ENCODE results near the gene LPIN3. TPM values are rescaled to one million over a fixed set of nuclear protein-coding genes. Genes with fewer than 3 reads are reported as not detected.

Gene LPIN3
- total and polyA plus RNA-seq, 2 of the 4 experiments (the other 2 are of a cell fraction), result 2.3 to 8.3 TPM

- no TSS peak for BruUV-seq (replicated peaks)
- no peak for TF ChIP-seq ELK1 (IDR thresholded peaks at IDR 0.05; ENCODE audit: borderline replicate concordance, low read depth, low read length)
- TF ChIP-seq USF2 (IDR thresholded peaks at IDR 0.05; ENCODE audit: low read depth, low read length), result no peak
- TF ChIP-seq MXI1 (IDR thresholded peaks at IDR 0.05; ENCODE audit: borderline replicate concordance, low read depth, low read length), result peak; percentile 87; the same call in 1 of the 2 replicates
- TF ChIP-seq CTCF (conservative IDR thresholded peaks at IDR 0.05; ENCODE audit: low read depth, low read length), result no peak
- peak; percentile 35; the same call in 1 of the 2 replicates for TF ChIP-seq CEBPB (IDR thresholded peaks at IDR 0.05; ENCODE audit: low read depth, low read length)
- no peak for TF ChIP-seq MAFK (IDR thresholded peaks at IDR 0.05; ENCODE audit: low read depth, low read length)
- no peak for TF ChIP-seq NFE2L2 (IDR thresholded peaks at IDR 0.05; ENCODE audit: low read depth, low read length)
- TF ChIP-seq RCOR1 (IDR thresholded peaks at IDR 0.05; ENCODE audit: insufficient replicate concordance, low read length), result no peak
- TF ChIP-seq RFX5 (IDR thresholded peaks at IDR 0.05; ENCODE audit: low read depth, low read length), result no peak
- peak; percentile 58 for TF ChIP-seq FOS (IDR thresholded peaks at IDR 0.05; ENCODE audit: low read depth, low read length)
- 0 out of 2 replicates have a peak, but pooled peaks have one; percentile 33 for TF ChIP-seq MAZ (IDR thresholded peaks at IDR 0.05; ENCODE audit: borderline replicate concordance, low read depth, low read length)
Measured at GRCh38 chr20:41316602-41317545, 23.7 kb upstream of the LPIN3 start.

More at GRCh38 chr20:41316602-41317545, 23.7 kb upstream of the LPIN3 start:
- peak overlapping the region; percentile 92 for H2BK20ac ChIP-seq (ENCODE audit: low read depth, low read length)
- peak overlapping the region; percentile 88 for H3K9ac ChIP-seq (ENCODE audit: low read depth, low read length)
- peak overlapping the region; percentile 99 for H3K56ac ChIP-seq (ENCODE audit: extremely low read depth, insufficient read depth, low read length)
- peak overlapping the region; percentile 99 for H2BK120ac ChIP-seq (ENCODE audit: low read depth, low read length)
- peak overlapping the region; percentile 86 for H3K18ac ChIP-seq (ENCODE audit: low read depth, low read length)
- H3K27ac ChIP-seq (ENCODE audit: insufficient read depth, low read length), result peak overlapping the region; percentile 97
- POLR2A ChIA-PET (ENCODE audit: unreplicated experiment), result interaction anchor here (0.6 to 0.7 kb wide), 2 partner anchors 13 to 124 kb away, joined by 3 to 6 read pairs; no protein-coding TSS in a partner anchor
- H4K91ac ChIP-seq (ENCODE audit: insufficient read depth, low read depth, low read length), result peak overlapping the region; percentile 99
- H3K23ac ChIP-seq (ENCODE audit: low read depth, low read length), result peak overlapping the region; percentile 99
- H3K4me3 ChIP-seq (ENCODE audit: insufficient read depth, low read depth, low read length), result peak overlapping the region; percentile 55
- H3K79me1 ChIP-seq (ENCODE audit: low read depth in 1 of 2, low read length in 2 of 2), result peaks cover 5 to 36% of the 10 kb centered on the region in 2 experiments; a peak in 3 of 4 replicates
- H3K9me3 ChIP-seq (ENCODE audit: control insufficient read depth, insufficient read depth, low read length), result no peaks in the 10 kb centered on the region
- 0% methylated on average over 14 of the region's 66 CpGs; no CpG with 5 or more reads in 1 of the 2 experiments for WGBS, 2 experiments (ENCODE audit: extremely low coverage in 2 of 2, insufficient read length in 1 of 2)
- H3K4me2 ChIP-seq (ENCODE audit: low read depth, low read length), result peak overlapping the region; percentile 85
- H3K9me1 ChIP-seq (ENCODE audit: insufficient read depth, low read length), result peaks cover 7% of the 10 kb centered on the region; the same call in 1 of the 2 replicates
- H3K14ac ChIP-seq (replicated peaks; ENCODE audit: low read depth, low read length), result peak overlapping the region; percentile 99
- H4K8ac ChIP-seq (ENCODE audit: low read depth in 2 of 2, low read length in 2 of 2), result peak overlapping the region; percentile 86 to 97
- peak overlapping the region; percentile 99 for H2AK5ac ChIP-seq (ENCODE audit: low read depth, low read length)
- H3K27me3 ChIP-seq (ENCODE audit: control insufficient read depth, insufficient read depth, low read length), result no peaks in the 10 kb centered on the region
- peak overlapping the region; percentile 99 for H3K4ac ChIP-seq (ENCODE audit: low read depth, low read length)
- H4K5ac ChIP-seq (ENCODE audit: low read depth, low read length), result peak overlapping the region; percentile 91
- H3K4me1 ChIP-seq (ENCODE audit: control insufficient read depth, insufficient read depth, low read length), result peaks cover 4% of the 10 kb centered on the region
- in situ Hi-C loops (cut with MboI; ENCODE audit: low sequenced_read_pairs) (no loop called here), dilution Hi-C loops (cut with HindIII; ENCODE audit: low sequenced_read_pairs, unreplicated experiment) (no loop called here), intact Hi-C loops (cut with micrococcal nuclease) (loop anchor here (1.0 to 5.0 kb wide), 6 partner anchors 9 to 140 kb away; no protein-coding TSS in a partner anchor)
- peak overlapping the region; percentile 100 for H2AK9ac ChIP-seq (replicated peaks; ENCODE audit: low read depth, low read length, poor library complexity)
- no peaks in the 10 kb centered on the region for H3K36me3 ChIP-seq (ENCODE audit: control insufficient read depth, insufficient read depth, low read length)
- peak overlapping the region; percentile 89 for H2AFZ ChIP-seq (replicated peaks; ENCODE audit: low read length, poor library complexity)
- DNase-seq (peak; percentile 93), ATAC-seq (ENCODE audit: low read depth) (peak; percentile 76)
- peak overlapping the region; percentile 99 for H2BK5ac ChIP-seq (ENCODE audit: low read depth, low read length, poor library complexity, severe bottlenecking)
- CTCF ChIA-PET, result interaction anchor here (0.6 kb wide), 1 partner anchor 146 kb away, joined by 3 read pairs; no protein-coding TSS in a partner anchor
- peak overlapping the region; percentile 99; the same call in 2 of the 3 replicates for H2BK15ac ChIP-seq (ENCODE audit: low read depth, low read length)
- peaks cover 22% of the 10 kb centered on the region for H4K20me1 ChIP-seq (ENCODE audit: insufficient read depth, low read length)

Data from IMR-90 (cell line).